ENCODE measurements around the gene PRR29.

The PRR29 gene

DNA sequence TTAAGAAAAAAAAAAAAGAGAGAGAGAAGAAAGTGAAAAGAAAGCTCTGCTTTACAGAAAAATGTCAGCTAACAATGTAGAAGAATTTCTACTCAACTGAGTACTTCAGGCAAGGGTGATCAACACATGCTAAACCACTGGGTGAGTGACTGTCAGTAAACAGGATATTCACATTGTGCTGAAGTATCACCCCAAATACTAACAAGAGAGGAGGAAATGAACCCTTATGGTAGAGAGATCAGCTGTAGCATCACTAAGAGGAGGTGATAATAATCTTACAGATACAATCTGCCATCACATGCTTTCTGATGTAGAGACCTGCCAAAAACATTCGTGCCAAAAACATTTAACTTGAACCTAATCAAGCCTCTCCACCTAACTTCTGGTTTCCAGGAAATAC is 53.0 kb downstream of the PRR29 start:
- DNase-seq: no peak

DNA sequence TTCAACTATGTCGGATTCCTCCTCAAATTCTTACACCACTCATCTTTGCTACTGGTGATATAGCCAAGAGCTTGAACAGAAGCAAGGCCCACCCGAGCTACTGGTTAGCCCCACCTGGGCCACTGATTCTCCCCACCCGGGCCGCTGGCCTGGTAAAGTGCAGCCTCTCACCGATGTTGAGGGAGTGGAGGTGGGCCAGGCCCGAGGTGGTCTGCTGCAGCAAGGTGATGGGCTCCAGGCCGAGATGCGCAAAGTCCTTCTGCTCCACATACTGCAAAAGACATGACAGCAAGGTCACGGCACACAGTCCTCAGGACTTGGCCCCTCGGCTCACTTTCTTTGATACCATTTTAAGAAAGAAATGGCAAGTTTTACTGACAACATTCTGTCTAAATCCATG is 55.0 kb downstream of the PRR29 start:
- no peak for DNase-seq
